GM18861 (cell line): Measurements from ENCODE around the gene ZNF232.
"Not testable (repeated sequence)": the region's sequence is repeated elsewhere in the genome, so short reads cannot be mapped to it uniquely, and the experiment has no call there.

Experiments
- ATAC-seq: cut with Tn5 transposase; IDR thresholded peaks from one replicate; pipeline ENCODE4 v1.9.1; 2021; ENCODE audit not compliant: unreplicated experiment

The ZNF232 gene

GRCh38 chr17:5099271-5099670 lies 12.4 kb downstream of the ZNF232 start:
- ATAC-seq = no peak

- ATAC-seq = no peak
Measured at GRCh38 chr17:5097101-5097834, 14.4 kb downstream of the ZNF232 start.

GRCh38 chr17:5096731-5097100 lies 15.0 kb downstream of the ZNF232 start:
- ATAC-seq = no peak

- ATAC-seq = no peak
Measured at GRCh38 chr17:5092218-5093010, 19.3 kb downstream of the ZNF232 start.

GRCh38 chr17:5080591-5080990 lies 31.1 kb downstream of the ZNF232 start:
- ATAC-seq = no peak

GRCh38 chr17:5078106-5079028 lies 33.3 kb downstream of the ZNF232 start, which contains the start of gene ZFP3:
TSS of gene ZFP3 (plus strand) at chr17:5078467. CDS start at chr17:5091505, 13,038 bp downstream.
- peak; percentile 67 for ATAC-seq

GRCh38 chr17:5077781-5078105 lies 33.9 kb downstream of the ZNF232 start:
- no peak for ATAC-seq

- ATAC-seq = not testable (repeated sequence)
Measured at GRCh38 chr17:5077275-5077674, 34.4 kb downstream of the ZNF232 start.

GRCh38 chr17:5075472-5075871 lies 36.2 kb downstream of the ZNF232 start:
- not testable (repeated sequence) for ATAC-seq

GRCh38 chr17:5069724-5070123 lies 42.0 kb downstream of the ZNF232 start:
- ATAC-seq = no peak

GRCh38 chr17:5068236-5068635 lies 43.4 kb downstream of the ZNF232 start:
- ATAC-seq = no peak

GRCh38 chr17:5065227-5065744 lies 46.4 kb downstream of the ZNF232 start:
- ATAC-seq = no peak
